ENCODE results near the gene AGBL4.
"Not testable (repeated sequence)": the region's sequence is repeated elsewhere in the genome, so short reads cannot be mapped to it uniquely, and the experiment has no call there.

DNA sequence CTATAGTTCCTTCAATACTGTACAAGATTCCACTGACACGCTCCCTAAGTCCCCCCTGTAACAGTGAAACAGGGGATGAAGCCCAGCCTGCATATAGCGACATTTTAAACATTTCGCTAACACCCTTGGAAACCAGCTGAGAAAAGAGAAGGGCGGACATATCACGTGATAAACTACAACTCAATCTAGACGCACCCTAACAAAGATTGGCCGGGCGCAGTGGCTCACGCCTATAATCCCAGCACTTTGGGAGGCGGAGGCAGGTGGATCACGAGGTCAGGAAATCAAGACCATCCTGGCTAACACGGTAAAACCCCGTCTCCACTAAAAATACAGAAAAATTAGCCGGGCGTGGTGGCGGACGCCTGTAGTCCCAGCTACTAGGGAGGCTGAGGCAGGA is 236.7 kb downstream of the AGBL4 start:
- not testable (repeated sequence) for TF ChIP-seq ESRRG, GLIS3 (CRISPR knock-in tag; IDR thresholded peaks at IDR 0.05)
- TF ChIP-seq, protein P1, sequence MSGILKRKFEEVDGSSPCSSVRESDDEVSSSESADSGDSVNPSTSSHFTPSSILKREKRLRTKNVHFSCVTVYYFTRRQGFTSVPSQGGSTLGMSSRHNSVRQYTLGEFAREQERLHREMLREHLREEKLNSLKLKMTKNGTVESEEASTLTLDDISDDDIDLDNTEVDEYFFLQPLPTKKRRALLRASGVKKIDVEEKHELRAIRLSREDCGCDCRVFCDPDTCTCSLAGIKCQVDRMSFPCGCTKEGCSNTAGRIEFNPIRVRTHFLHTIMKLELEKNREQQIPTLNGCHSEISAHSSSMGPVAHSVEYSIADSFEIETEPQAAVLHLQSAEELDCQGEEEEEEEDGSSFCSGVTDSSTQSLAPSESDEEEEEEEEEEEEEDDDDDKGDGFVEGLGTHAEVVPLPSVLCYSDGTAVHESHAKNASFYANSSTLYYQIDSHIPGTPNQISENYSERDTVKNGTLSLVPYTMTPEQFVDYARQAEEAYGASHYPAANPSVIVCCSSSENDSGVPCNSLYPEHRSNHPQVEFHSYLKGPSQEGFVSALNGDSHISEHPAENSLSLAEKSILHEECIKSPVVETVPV (CRISPR knock-in tag; IDR thresholded peaks at IDR 0.05): not testable (repeated sequence)
- TF ChIP-seq, protein P2, sequence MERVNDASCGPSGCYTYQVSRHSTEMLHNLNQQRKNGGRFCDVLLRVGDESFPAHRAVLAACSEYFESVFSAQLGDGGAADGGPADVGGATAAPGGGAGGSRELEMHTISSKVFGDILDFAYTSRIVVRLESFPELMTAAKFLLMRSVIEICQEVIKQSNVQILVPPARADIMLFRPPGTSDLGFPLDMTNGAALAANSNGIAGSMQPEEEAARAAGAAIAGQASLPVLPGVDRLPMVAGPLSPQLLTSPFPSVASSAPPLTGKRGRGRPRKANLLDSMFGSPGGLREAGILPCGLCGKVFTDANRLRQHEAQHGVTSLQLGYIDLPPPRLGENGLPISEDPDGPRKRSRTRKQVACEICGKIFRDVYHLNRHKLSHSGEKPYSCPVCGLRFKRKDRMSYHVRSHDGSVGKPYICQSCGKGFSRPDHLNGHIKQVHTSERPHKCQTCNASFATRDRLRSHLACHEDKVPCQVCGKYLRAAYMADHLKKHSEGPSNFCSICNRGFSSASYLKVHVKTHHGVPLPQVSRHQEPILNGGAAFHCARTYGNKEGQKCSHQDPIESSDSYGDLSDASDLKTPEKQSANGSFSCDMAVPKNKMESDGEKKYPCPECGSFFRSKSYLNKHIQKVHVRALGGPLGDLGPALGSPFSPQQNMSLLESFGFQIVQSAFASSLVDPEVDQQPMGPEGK (CRISPR knock-in tag; IDR thresholded peaks at IDR 0.05; ENCODE audit: borderline replicate concordance): not testable (repeated sequence)
- TF ChIP-seq, protein P3, sequence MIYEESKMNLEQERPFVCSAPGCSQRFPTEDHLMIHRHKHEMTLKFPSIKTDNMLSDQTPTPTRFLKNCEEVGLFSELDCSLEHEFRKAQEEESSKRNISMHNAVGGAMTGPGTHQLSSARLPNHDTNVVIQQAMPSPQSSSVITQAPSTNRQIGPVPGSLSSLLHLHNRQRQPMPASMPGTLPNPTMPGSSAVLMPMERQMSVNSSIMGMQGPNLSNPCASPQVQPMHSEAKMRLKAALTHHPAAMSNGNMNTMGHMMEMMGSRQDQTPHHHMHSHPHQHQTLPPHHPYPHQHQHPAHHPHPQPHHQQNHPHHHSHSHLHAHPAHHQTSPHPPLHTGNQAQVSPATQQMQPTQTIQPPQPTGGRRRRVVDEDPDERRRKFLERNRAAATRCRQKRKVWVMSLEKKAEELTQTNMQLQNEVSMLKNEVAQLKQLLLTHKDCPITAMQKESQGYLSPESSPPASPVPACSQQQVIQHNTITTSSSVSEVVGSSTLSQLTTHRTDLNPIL (CRISPR knock-in tag; IDR thresholded peaks at IDR 0.05; ENCODE audit: low read depth): not testable (repeated sequence)
